GM19328 (cell line): ENCODE measurements around the gene TMEM117.
A peak's percentile ranks its signal among the peaks of the same experiment; 100 is the strongest.
"Not testable (repeated sequence)": the region's sequence is repeated elsewhere in the genome, so short reads cannot be mapped to it uniquely, and the experiment has no call there.

ENCODE experiments used
- ATAC-seq: cut with Tn5 transposase; IDR thresholded peaks from one replicate; pipeline ENCODE4 v1.9.1; 2021; ENCODE audit warnings: mild to moderate bottlenecking, moderate library complexity; ENCODE audit not compliant: unreplicated experiment

TMEM117 gene

GRCh38 chr12:44015333-44015941 is 179.6 kb downstream of the TMEM117 start:
- ATAC-seq = no peak

GRCh38 chr12:44017216-44017615 is 181.3 kb downstream of the TMEM117 start:
- ATAC-seq = no peak

GRCh38 chr12:44019118-44019517 is 183.2 kb downstream of the TMEM117 start:
- ATAC-seq = no peak

DNA sequence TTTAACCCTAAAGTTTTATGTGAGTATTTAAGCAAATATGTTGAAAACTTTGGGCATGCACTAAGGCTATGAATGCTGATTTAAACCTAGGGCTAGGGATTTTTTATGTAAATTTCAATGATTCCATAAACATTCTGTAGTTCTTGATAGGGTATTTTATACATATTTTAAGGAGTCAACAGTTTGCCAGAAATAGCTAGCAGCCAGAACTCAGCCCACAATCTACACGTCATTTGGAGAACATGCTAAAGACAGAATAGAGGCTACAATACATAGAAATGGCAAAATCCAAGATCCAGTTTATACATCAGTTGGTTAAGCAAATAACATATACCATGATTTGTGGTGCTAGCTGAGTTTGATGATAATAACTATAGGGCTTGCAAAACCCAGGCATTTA is 184.7 kb downstream of the TMEM117 start:
- ATAC-seq = no peak

DNA sequence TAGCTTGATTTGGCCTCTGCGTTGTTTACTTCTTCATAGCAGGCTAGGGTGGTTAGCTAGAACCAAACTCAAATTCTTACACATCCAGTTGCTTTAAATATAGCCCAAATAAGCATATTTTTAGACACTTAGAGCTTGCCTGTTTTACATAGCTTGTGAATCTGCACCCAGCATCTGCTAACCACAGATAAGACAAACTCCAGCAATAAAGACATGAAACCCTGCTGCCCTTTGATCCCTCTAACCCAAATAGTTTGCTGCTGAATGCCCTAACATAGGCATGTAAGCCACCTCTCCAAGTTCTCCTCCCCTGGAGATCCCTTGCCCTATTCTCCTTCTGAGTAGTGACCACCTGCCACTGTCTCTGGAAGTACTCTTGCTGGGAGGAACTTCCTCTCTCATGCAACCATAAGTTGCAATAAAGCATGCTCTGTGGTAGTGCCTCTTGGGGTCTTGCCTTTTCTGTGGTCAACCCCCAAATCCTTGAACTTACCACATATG is 185.6 kb downstream of the TMEM117 start:
- ATAC-seq = peak; percentile 93

DNA sequence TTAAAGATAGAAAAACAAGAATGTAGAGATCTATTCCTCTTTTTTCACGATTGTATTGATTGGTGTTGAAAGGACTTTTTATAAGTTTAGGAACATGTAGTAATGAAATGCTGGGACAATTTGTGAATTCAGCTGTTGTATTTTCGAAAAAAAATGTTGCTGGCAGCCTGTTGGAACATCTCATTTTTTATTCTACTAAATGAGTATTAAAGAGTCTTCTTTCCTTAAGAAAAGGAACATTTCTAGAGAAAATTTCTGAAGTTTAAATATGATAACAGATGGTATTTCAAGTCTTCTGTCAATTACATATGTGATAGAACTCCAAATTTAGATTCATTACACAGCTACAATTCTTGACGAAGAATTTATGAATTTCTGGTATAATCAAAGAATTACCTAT is 189.6 kb downstream of the TMEM117 start:
- ATAC-seq = no peak

DNA sequence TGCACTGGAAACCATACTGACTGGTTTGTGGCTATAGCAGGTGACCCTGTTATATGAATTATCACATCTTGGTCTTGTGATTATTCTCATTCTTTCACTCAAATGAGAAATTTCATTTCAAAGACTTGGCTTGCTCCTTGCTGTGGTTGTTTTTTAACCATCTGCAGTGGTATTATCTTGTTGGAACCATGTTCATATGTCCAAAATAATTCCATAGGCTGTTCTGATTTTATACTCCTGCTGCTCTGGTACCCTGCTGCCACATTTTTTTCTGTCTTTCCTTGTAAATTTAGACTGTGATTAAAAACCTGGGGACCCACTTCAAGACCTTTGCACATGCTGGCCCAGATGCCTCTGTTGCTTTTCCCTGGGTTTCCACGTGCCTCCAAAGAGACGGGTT is 190.2 kb downstream of the TMEM117 start:
- ATAC-seq = no peak

DNA sequence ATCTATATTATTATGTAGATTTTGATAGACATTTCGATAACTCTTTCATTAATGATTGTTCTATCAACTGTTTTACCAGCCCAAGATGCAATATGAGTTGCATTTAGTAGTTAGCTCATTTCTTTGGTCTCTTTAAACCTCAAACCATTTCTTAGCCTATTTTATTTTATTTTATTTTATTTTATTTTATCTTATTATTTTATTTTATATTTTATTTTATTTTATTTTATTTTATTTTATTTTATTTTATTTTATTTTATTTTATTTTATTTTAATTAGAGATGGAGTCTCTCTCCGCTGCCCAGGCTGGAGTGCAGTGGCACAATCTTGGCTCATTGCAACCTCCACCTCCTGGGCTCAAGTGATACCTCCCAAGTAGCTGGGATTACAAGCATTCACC is 191.0 kb downstream of the TMEM117 start:
- not testable (repeated sequence) for ATAC-seq

- ATAC-seq = no peak
These were observed 193.3 kb downstream of the TMEM117 start for GRCh38 chr12:44029194-44029593.

DNA sequence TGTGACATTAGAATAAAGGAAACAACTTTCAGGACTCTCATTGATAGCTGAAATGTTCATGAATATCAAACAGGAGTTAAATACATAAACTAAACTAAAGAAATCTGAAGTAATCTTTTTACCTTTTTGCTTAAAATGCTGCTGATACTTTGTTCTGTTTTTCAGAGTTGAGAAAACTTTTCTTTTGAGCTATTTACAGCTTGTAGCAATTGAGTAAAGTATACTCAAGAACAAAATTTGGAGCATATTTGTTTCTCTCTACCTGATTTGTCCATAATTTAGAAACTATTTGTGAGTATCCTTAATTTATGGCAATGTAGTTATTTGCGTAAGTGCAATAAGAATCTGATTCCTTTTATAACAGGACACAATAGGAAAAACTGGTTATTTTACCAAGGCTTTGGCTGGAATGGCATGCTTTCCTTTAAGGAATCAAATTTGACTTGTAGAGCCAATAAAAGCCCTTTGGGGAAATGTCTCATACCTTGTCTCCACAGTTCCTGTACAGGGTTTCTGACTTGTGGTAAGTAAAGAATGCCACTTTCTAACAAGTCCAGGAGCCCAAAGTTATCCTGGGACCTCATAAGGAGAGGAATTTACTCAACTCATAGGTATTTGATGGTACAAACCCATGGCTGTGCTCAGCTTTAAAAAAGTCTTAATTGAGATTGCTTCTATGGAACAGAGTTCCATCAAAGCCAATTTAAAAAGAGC is 195.7 kb downstream of the TMEM117 start:
- no peak for ATAC-seq

- no peak for ATAC-seq
These were observed 199.0 kb downstream of the TMEM117 start for GRCh38 chr12:44034906-44035305.

- ATAC-seq = no peak
These were observed 201.1 kb downstream of the TMEM117 start for GRCh38 chr12:44036875-44037443.

- ATAC-seq = no peak
These were observed 202.5 kb downstream of the TMEM117 start for GRCh38 chr12:44038411-44038810.

DNA sequence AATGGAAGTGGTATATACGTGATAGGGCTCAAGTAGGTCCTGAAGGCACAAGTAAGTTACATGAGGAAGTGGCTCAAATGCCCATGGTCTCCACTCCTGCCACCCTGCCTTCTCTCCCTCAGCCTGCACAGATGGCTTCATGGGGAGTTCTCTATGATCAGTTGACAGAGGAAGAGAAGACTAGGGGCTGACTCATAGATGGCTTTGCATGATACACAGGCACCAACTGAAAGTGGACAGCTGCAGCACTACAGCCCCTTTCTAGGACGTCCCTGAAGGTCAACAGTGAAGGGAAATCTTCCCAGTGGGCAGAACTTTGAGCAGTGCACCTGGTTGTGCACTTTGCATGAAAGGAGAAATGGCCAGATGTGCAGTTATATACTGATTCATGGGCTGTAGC is 208.6 kb downstream of the TMEM117 start:
- not testable (repeated sequence) for ATAC-seq

- ATAC-seq = no peak
These were observed 211.0 kb downstream of the TMEM117 start for GRCh38 chr12:44046732-44047417.

- ATAC-seq = no peak
These were observed 216.7 kb downstream of the TMEM117 start for GRCh38 chr12:44052554-44052953.

DNA sequence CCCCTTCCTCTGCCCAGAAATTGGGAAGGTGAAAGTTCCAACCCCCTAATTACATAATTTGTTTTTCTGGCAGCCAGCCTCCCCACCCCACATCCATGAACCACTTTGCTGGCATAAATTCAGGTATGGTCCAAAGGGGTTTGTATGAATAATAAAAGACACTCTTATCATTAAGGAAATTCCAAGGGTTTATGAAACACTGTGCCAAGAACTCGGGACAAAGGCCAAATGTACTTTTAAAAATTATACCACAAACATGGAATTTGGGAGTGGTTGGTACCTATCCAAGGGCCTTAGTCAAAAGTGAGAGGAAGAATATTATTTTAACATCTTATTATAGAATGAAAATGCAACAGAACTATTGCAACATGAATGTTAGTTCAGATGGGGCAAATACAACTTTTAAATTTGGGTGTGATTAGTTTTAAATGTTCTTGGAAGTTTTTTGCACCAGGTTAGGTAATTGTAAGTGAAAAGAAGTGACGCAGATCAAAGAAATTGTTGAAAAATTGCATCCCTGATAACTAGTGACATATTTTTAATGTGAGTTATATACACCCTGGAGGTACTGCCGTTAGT is 217.8 kb downstream of the TMEM117 start:
- no peak for ATAC-seq

DNA sequence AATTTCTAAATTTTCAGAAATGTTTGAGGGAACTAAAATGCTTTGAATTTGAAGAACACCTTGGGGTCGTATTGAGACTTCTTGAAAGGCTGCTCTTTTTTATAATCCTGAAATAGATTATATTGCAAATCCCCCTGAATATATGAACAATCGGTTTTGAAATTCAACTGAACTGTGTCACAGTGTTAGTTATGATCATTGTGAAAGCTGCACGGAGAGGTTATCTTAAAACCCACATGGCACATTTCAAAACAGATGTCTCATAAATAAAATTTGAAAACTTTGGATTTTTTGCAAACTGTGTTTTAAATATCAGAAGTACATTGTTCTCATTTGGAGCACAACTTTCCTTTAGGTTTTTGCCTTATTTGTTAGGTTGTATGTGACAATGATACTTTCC is 218.4 kb downstream of the TMEM117 start:
- no peak for ATAC-seq

DNA sequence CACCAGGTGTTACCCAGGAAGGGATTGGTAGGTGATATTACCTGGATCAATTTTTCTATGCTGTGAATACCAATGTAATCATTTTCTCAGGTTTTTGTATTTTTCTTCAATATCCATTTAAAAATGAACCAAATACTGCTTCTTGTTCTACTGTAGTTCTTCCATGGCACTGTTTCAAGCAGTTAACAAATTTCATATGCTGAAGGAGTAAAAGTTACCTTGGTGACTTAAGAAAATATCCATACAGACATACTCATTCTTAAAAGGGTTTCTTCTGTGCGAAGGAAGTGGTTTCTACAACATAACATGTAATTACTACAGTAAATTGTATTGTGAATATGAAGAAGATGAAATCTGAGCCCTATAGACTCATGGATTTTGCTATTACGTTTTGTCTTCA is 222.5 kb downstream of the TMEM117 start:
- no peak for ATAC-seq

DNA sequence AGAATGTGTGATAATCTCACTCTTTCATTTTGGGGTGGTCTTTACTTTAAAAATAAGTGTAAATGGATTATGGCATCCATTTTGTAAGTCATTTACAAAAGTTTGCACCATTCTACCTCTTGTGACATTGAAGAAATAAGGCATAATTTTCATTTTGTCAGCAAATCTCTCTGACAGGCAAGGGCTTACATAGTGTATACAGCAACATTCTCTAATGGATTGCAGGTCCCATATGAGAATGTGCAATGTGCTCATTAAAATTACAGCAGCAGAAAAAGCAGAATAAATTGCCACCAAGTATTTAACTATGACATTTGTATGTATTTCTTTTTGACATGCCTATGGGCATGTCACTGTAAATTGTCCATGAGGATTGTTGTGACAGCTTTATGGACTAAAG is 223.6 kb downstream of the TMEM117 start:
- ATAC-seq = no peak

- ATAC-seq = no peak
These were observed 227.8 kb downstream of the TMEM117 start for GRCh38 chr12:44063671-44064070.
